B cell (primary cell): ENCODE measurements around the gene CHIC2.
"Not testable (repeated sequence)": the region's sequence is repeated elsewhere in the genome, so short reads cannot be mapped to it uniquely, and the experiment has no call there.

Experiments
- CTCF ChIP-seq: fragments of 200-600 bp; IDR thresholded peaks from one replicate; pipeline ENCODE4 v1.8.0; 2022; ENCODE audit warnings: antibody characterized with exemption, mild to moderate bottlenecking
- EZH2 ChIP-seq: IDR thresholded peaks from 2 replicates; pipeline ENCODE4 v1.6.1; 2012; ENCODE audit warnings: borderline replicate concordance, low read depth, mild to moderate bottlenecking, moderate library complexity, low read length; ENCODE audit not compliant: insufficient read depth, poor library complexity, severe bottlenecking

DNA sequence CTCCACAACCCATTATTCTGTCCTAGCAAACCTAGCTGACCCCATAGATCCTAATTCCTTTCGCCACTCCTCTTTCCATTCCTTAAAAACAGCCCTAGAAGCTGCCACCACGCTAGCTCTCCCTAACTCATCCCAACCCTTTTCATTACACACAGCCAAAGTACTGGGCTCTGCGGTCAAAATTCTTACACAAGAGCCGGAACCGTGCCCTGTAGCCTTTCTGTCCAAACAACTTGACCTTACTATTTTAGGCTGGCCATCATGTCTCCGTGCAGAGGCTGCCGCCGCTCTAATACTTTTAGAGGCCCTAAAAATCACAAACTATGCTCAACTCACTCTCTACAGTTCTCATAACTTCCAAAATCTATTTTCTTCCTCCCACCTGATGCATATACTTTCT lies 41.4 kb downstream of the CHIC2 start:
- not testable (repeated sequence) for TF ChIP-seq CTCF, EZH2
